H1 (cell line): ENCODE measurements around the gene CELF4. TPM values are rescaled to one million over a fixed set of nuclear protein-coding genes. Genes with fewer than 3 reads are reported as not detected.

ENCODE experiments used
- CTCF ChIA-PET: fragments of 300-600 bp; sonication (Branson Sonifier 250); formaldehyde crosslinking; loops from one replicate; lab custom pipeline; 2021; ENCODE audit not compliant: partially characterized antibody; lab: Charles Lee
- POLR2A ChIA-PET: fragments of 300-600 bp; sonication (Branson Sonifier 250); formaldehyde crosslinking; loops from one replicate; lab custom pipeline; 2021; ENCODE audit warnings: inconsistent platforms; ENCODE audit not compliant: partially characterized antibody; lab: Charles Lee
- DNase-seq, 2 experiments: peaks; one replicate each; pipeline versions ENCODE4 v3.0.0 to v3.0.0-alpha.2; 2010 to 2022; ENCODE audit warnings: low spot score in 2 of 2, low read depth in 1 of 2, mixed read lengths in 1 of 2
- FAIRE-seq: peaks from 2 replicates; lab custom pipeline; 2011; peaks lifted over from hg19 to GRCh38; lab: Jason Lieb, UNC
- H2AFZ ChIP-seq: 2 replicates; pipeline ENCODE4 v1.8.1; 2012; ENCODE audit warnings: low read length, inconsistent platforms
- H2AK5ac ChIP-seq: 2 replicates; pipeline ENCODE4 v1.6.1; 2013; ENCODE audit warnings: low read depth, low read length
- H2BK120ac ChIP-seq: replicated peaks from 2 replicates; pipeline ENCODE3; 2013; ENCODE audit warnings: low read depth, low read length, inconsistent platforms
- H2BK12ac ChIP-seq: 2 replicates; pipeline ENCODE4 v1.6.1; 2013; ENCODE audit warnings: low read depth, low read length
- H2BK15ac ChIP-seq: 2 replicates; pipeline ENCODE4 v1.6.1; 2013; ENCODE audit warnings: low read length
- H2BK20ac ChIP-seq: 2 replicates; pipeline ENCODE4 v1.6.1; 2013; ENCODE audit warnings: low read length
- H2BK5ac ChIP-seq: 2 replicates; pipeline ENCODE4 v1.6.1; 2013; ENCODE audit warnings: low read depth, low read length
- H3K14ac ChIP-seq: 2 replicates; pipeline ENCODE4 v1.6.1; 2013; ENCODE audit warnings: inconsistent platforms; ENCODE audit not compliant: insufficient read length
- H3K18ac ChIP-seq: 2 replicates; pipeline ENCODE4 v1.6.1; 2013; ENCODE audit warnings: low read length; ENCODE audit errors: extremely low read depth
- H3K23ac ChIP-seq: 2 replicates; pipeline ENCODE4 v1.6.1; 2013; ENCODE audit warnings: inconsistent platforms; ENCODE audit not compliant: insufficient read length
- H3K23me2 ChIP-seq: 2 replicates; pipeline ENCODE4 v1.6.1; 2013; ENCODE audit warnings: low read depth, low read length
- H3K27ac ChIP-seq: 2 replicates; pipeline ENCODE4 v1.6.1; 2011; ENCODE audit warnings: low read depth, low read length, inconsistent platforms
- H3K27me3 ChIP-seq, 4 experiments: replicated peaks in 1 of 4; 1 replicate in 1 of 4; 2 replicates in 3 of 4; pipeline versions ENCODE4 v1.6.1 to v1.8.1; 2011 to 2013; ENCODE audit warnings: low read length in 3 of 4, mild to moderate bottlenecking in 3 of 4, inconsistent platforms in 2 of 4, mixed read lengths in 2 of 4, moderate library complexity in 1 of 4; ENCODE audit not compliant: control insufficient read depth in 3 of 4, insufficient read depth in 3 of 4; ENCODE audit errors: extremely low read depth in 1 of 4
- H3K36me3 ChIP-seq, 4 experiments: 2 replicates each; pipeline versions ENCODE4 v1.6.1 to v1.8.1; 2011 to 2013; ENCODE audit warnings: mild to moderate bottlenecking in 4 of 4, low read length in 3 of 4, moderate library complexity in 2 of 4, control low read depth in 1 of 4, inconsistent platforms in 1 of 4; ENCODE audit not compliant: insufficient read depth in 4 of 4, control insufficient read depth in 2 of 4
- H3K4ac ChIP-seq: replicated peaks from 2 replicates; pipeline ENCODE3; 2013; ENCODE audit warnings: low read length, low read depth, mixed read lengths, inconsistent platforms; ENCODE audit not compliant: insufficient read length
- H3K4me1 ChIP-seq, 4 experiments: replicated peaks in 1 of 4; 1 replicate in 1 of 4; 2 replicates in 3 of 4; pipeline versions ENCODE4 v1.6.1 to v1.8.1; 2011 to 2013; ENCODE audit warnings: low read length in 3 of 4, inconsistent platforms in 2 of 4, mixed read lengths in 1 of 4; ENCODE audit not compliant: insufficient read depth in 4 of 4, control insufficient read depth in 3 of 4
- H3K4me2 ChIP-seq, 2 experiments: 2 replicates each; pipeline versions ENCODE4 v1.6.1 to v1.8.1; 2011 to 2013; ENCODE audit warnings: low read depth in 2 of 2, low read length in 2 of 2, control low read depth in 1 of 2, inconsistent platforms in 1 of 2, mild to moderate bottlenecking in 1 of 2; ENCODE audit not compliant: insufficient read depth in 1 of 2
- H3K4me3 ChIP-seq, 4 experiments: fragments of 200-600, 300-600 bp in 1 of 4; sonication (generic), shearing (Covaris generic), sonication (Bioruptor Twin) in 1 of 4; 2 replicates each; pipeline versions ENCODE4 v1.5.1 to v1.8.1; 2011 to 2016; ENCODE audit warnings: low read length in 4 of 4, low read depth in 3 of 4, control low read depth in 2 of 4, inconsistent platforms in 2 of 4, mild to moderate bottlenecking in 2 of 4, mixed read lengths in 1 of 4, moderate library complexity in 1 of 4; ENCODE audit not compliant: insufficient read depth in 2 of 4; ENCODE audit errors: extremely low read depth in 1 of 4
- H3K56ac ChIP-seq: replicated peaks from 2 replicates; pipeline ENCODE3; 2013; ENCODE audit warnings: low read depth, mild to moderate bottlenecking, mixed read lengths, low read length, inconsistent platforms; ENCODE audit not compliant: insufficient read length
- H3K79me1 ChIP-seq: 2 replicates; pipeline ENCODE4 v1.6.1; 2013; ENCODE audit warnings: low read depth, low read length, control low read depth
- H3K79me2 ChIP-seq, 2 experiments: 2 replicates each; pipeline versions ENCODE4 v1.6.1 to v1.8.1; 2012 to 2013; ENCODE audit warnings: low read length in 2 of 2, mild to moderate bottlenecking in 2 of 2, inconsistent platforms in 1 of 2; ENCODE audit not compliant: insufficient read depth in 2 of 2, control insufficient read depth in 1 of 2
- H3K9ac ChIP-seq, 4 experiments: replicated peaks in 1 of 4; 1 replicate in 1 of 4; 2 replicates in 3 of 4; pipeline versions ENCODE4 v1.6.1 to v1.8.1; 2011 to 2013; ENCODE audit warnings: low read depth in 3 of 4, low read length in 3 of 4, control low read depth in 2 of 4, mild to moderate bottlenecking in 2 of 4, moderate library complexity in 2 of 4, inconsistent platforms in 1 of 4; ENCODE audit errors: extremely low read depth in 1 of 4
- H3K9me3 ChIP-seq, 2 experiments: 2 replicates each; pipeline versions ENCODE4 v1.6.1 to v1.8.1; 2012 to 2013; ENCODE audit warnings: mild to moderate bottlenecking in 2 of 2, moderate library complexity in 2 of 2, control low read depth in 1 of 2, inconsistent platforms in 1 of 2, low read depth in 1 of 2, low read length in 1 of 2, mixed read lengths in 1 of 2; ENCODE audit not compliant: insufficient read depth in 2 of 2
- H4K20me1 ChIP-seq, 2 experiments: replicated peaks in 1 of 2; 2 replicates each; pipeline versions ENCODE3 to v1.8.1; 2011 to 2013; ENCODE audit warnings: inconsistent platforms in 2 of 2, low read length in 2 of 2, mild to moderate bottlenecking in 1 of 2; ENCODE audit not compliant: insufficient read depth in 2 of 2, control insufficient read depth in 1 of 2
- H4K5ac ChIP-seq: 2 replicates; pipeline ENCODE4 v1.6.1; 2013; ENCODE audit warnings: low read length, low read depth, mixed read lengths, inconsistent platforms; ENCODE audit not compliant: insufficient read length
- H4K8ac ChIP-seq: 2 replicates; pipeline ENCODE4 v1.8.0; 2013; ENCODE audit warnings: mild to moderate bottlenecking, moderate library complexity, low read length, inconsistent platforms; ENCODE audit not compliant: insufficient read depth; ENCODE audit errors: extremely low read depth
- H4K91ac ChIP-seq: replicated peaks from 2 replicates; pipeline ENCODE3; 2013; ENCODE audit warnings: low read length, mixed read lengths, inconsistent platforms; ENCODE audit not compliant: insufficient read length
- BACH1 ChIP-seq: IDR thresholded peaks from 2 replicates; pipeline ENCODE4 v1.6.1; 2012; ENCODE audit warnings: low read length, improper control_type of control experiment
- BCL11A ChIP-seq, 2 experiments: IDR thresholded peaks; one replicate each; pipeline ENCODE4 v1.6.1; 2011; ENCODE audit warnings: low read depth in 2 of 2, low read length in 2 of 2, mild to moderate bottlenecking in 2 of 2
- CEBPB ChIP-seq: IDR thresholded peaks from 2 replicates; pipeline ENCODE4 v1.6.1; 2012; ENCODE audit warnings: low read depth, low read length
- KDM1A ChIP-seq: fragments of 200-600, 300-600 bp; sonication (generic); IDR thresholded peaks from 2 replicates; pipeline ENCODE4 v1.7.1; 2016; ENCODE audit warnings: mild to moderate bottlenecking, low read length, borderline replicate concordance
- RAD21 ChIP-seq, 2 experiments: IDR thresholded peaks in 1 of 2; conservative IDR thresholded peaks in 1 of 2; 2 replicates each; pipeline ENCODE4 v1.6.1; 2011; ENCODE audit warnings: low read depth in 2 of 2, low read length in 2 of 2, improper control_type of control experiment in 1 of 2, inconsistent platforms in 1 of 2, mild to moderate bottlenecking in 1 of 2, moderate library complexity in 1 of 2
- RFX5 ChIP-seq: IDR thresholded peaks from 2 replicates; pipeline ENCODE4 v1.6.1; 2011; ENCODE audit warnings: low read depth, low read length, improper control_type of control experiment, borderline replicate concordance
- SUZ12 ChIP-seq: fragments of 200-600 bp; sonication (generic); IDR thresholded peaks from 2 replicates; pipeline ENCODE4 v1.6.1; 2012; ENCODE audit warnings: mild to moderate bottlenecking, inconsistent platforms, low read length, moderate library complexity, mixed read lengths
- WGBS, 2 experiments: shearing (Covaris generic) in 1 of 2; methylation state at CpG; one replicate each; pipeline versions ENCODE4 v1.1.6 to v1.1.7; 2013 to 2015; ENCODE audit warnings: low lambda C conversion rate in 2 of 2, mixed read lengths in 2 of 2, inconsistent platforms in 1 of 2, low coverage in 1 of 2, missing lambda C conversion rate in 1 of 2; ENCODE audit not compliant: insufficient replicate concordance in 2 of 2, insufficient coverage in 1 of 2, insufficient read length in 1 of 2; ENCODE audit errors: extremely low coverage in 1 of 2, missing lambda C conversion rate in 1 of 2; 5-methylcytosine and 5-hydroxymethylcytosine counted together
- polyA plus RNA-seq, 7 experiments: library from polyadenylated mRNA; depleted of rRNA in 3 of 7; stranded (reverse) in 5 of 7; unstranded in 2 of 7; fragments of >200 nt in 5 of 7; fragments of 200-250 nt in 2 of 7; gene quantifications; 1 replicate in 5 of 7; 2 replicates in 1 of 7; 4 replicates in 1 of 7; pipeline versions ENCODE4 v1.2.1 to v1.2.3, GENCODE V29; 2011 to 2013; ENCODE audit warnings: missing spikeins in 2 of 7, mixed read lengths in 2 of 7
- total RNA-seq: library from RNA; stranded (reverse); fragmentation: NEBNext Ultra II Directional; extraction: Animal tissue kit (Norgen Biotek cat#: 25700); gene quantifications from 2 replicates; pipeline ENCODE4 v1.2.1, GENCODE V29; 2021
- TF ChIP-seq, protein P1 (sequence below), 3 experiments: IDR thresholded peaks; 1 replicate in 2 of 3; 2 replicates in 1 of 3; pipeline versions ENCODE4 v1.5.1 to v1.6.1; 2011; ENCODE audit warnings: low read length in 3 of 3, mild to moderate bottlenecking in 3 of 3, inconsistent platforms in 2 of 3, low read depth in 1 of 3, moderate library complexity in 1 of 3; ENCODE audit not compliant: insufficient read depth in 1 of 3; ENCODE audit errors: control extremely low read depth in 1 of 3

Gene CELF4
- total and polyA plus RNA-seq, 2 of the 8 experiments (the other 6 are each of a cell fraction or from before 2014, with no cell fraction given) = 1.6 to 3.4 TPM

DNA sequence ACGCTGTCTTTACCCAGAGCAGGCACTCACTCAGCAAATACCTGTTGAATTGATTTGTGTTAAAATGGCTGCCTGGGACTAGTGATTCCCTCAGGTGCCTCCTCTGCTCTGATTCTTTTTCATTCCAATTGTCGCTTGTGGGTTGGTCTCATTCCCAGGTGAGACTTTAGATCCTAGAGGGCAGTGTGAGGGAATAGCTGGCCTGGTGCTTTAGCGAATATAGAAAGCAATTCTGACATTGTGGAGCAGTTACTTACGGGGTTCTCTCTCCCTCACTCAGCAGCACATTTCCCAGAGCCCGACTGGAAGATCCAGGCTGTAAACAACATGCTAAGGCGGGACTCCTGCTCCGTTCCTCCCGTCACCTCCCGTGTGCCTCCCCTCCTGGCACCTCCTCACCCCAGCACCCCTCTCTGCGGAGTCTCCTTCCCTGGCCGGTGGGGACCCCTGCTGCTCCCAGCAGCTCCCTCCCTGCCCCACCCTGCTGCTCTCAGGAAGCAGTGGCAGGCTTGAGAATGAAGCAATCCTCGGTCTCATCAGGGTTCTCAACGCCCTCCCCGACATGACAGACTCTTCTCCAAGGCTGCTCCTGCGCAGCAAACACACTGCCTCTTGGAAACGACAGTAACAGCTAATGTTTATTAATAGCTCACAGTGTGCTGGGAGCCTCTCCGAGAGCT, 26.9 kb downstream of the CELF4 start:
- Histone ChIP-seq H2AFZ (peak overlapping the region; percentile 91), H4K8ac (peak overlapping the region; percentile 64), H2BK5ac (peak overlapping the region; percentile 60; the same call in 1 of the 2 replicates), H2BK12ac (peak overlapping the region; percentile 91; the same call in 1 of the 2 replicates), H3K79me1 (no peaks in the 10 kb centered on the region), H3K18ac (peak overlapping the region; percentile 85), H2AK5ac (no peak overlapping the region), H4K5ac (no peak overlapping the region), H4K20me1 (peaks cover 0 to 2% of the 10 kb centered on the region in 2 experiments), H3K36me3 (no peaks in the 10 kb centered on the region), H3K4me2 (peak overlapping the region; percentile 71 to 85), H2BK20ac (peak overlapping the region; percentile 94), H3K27ac (0 out of 2 replicates have a peak overlapping the region, but pooled peaks have one; percentile 48), H3K23me2 (peaks cover 5% of the 10 kb centered on the region; the same call in 1 of the 2 replicates), H2BK15ac (peak overlapping the region; percentile 40; the same call in 1 of the 2 replicates), H2BK120ac (peak overlapping the region; percentile 13), H3K4me1 (peaks cover 13 to 17% (median 15%) of the 10 kb centered on the region in 4 experiments), H3K79me2 (no peaks in the 10 kb centered on the region), H3K9me3 (no peaks in the 10 kb centered on the region), H3K9ac (peak overlapping the region in 1 of 4 experiments; percentile 16; a peak in 3 of 7 replicates), H3K56ac (no peak overlapping the region), H4K91ac (peak overlapping the region; percentile 59), H3K14ac (no peak overlapping the region), H3K4me3 (peak overlapping the region; percentile 22 to 52 (median 31); a peak in 5 of 8 replicates), H3K23ac (no peak overlapping the region), H3K27me3 (peaks cover 0 to 5% (median 4%) of the 10 kb centered on the region in 4 experiments; a peak in 4 of 7 replicates), H3K4ac (no peak overlapping the region)
- ChIA-PET CTCF (interaction anchor here (0.6 to 7.3 kb wide), 38 partner anchors 8 to 596 kb away, joined by 3 to 93 read pairs (median 6); no protein-coding TSS in a partner anchor), POLR2A (interaction anchor here (0.8 to 1.3 kb wide), 6 partner anchors 12 to 226 kb away, joined by 3 to 4 read pairs (median 3); partner anchors contain the start of gene CELF4)
- WGBS, 2 experiments = 24% methylated on average over 13 of the region's 17 CpGs; no CpG with 5 or more reads in 1 of the 2 experiments
- DNase-seq = no peak
- FAIRE-seq = no peak
- TF ChIP-seq BCL11A (IDR thresholded peaks at IDR 0.05; ENCODE audit: low read depth in 2 of 2, low read length in 2 of 2) = no peak
- TF ChIP-seq RFX5 = no peak
- TF ChIP-seq SUZ12 = no peak
- no peak for TF ChIP-seq KDM1A
- TF ChIP-seq CEBPB = peak; percentile 67
- no peak for TF ChIP-seq RAD21 (IDR thresholded peaks at IDR 0.05 in 1 of 2, conservative IDR thresholded peaks at IDR 0.05 in 1 of 2; ENCODE audit: low read depth in 2 of 2, low read length in 2 of 2)
- no peak for TF ChIP-seq BACH1
- TF ChIP-seq, protein P1, sequence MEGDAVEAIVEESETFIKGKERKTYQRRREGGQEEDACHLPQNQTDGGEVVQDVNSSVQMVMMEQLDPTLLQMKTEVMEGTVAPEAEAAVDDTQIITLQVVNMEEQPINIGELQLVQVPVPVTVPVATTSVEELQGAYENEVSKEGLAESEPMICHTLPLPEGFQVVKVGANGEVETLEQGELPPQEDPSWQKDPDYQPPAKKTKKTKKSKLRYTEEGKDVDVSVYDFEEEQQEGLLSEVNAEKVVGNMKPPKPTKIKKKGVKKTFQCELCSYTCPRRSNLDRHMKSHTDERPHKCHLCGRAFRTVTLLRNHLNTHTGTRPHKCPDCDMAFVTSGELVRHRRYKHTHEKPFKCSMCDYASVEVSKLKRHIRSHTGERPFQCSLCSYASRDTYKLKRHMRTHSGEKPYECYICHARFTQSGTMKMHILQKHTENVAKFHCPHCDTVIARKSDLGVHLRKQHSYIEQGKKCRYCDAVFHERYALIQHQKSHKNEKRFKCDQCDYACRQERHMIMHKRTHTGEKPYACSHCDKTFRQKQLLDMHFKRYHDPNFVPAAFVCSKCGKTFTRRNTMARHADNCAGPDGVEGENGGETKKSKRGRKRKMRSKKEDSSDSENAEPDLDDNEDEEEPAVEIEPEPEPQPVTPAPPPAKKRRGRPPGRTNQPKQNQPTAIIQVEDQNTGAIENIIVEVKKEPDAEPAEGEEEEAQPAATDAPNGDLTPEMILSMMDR (IDR thresholded peaks at IDR 0.05; ENCODE audit: control extremely low read depth in 1 of 3, insufficient read depth in 1 of 3, low read depth in 1 of 3, low read length in 3 of 3) = peak in 1 of 3 experiments; percentile 0; a peak in 1 of 4 replicates
